GM12874 (cell line): Measurements from ENCODE around the gene COIL.

ENCODE experiments used
- CTCF ChIP-seq: IDR thresholded peaks from 2 replicates; pipeline ENCODE4 v1.5.1; 2011; ENCODE audit warnings: low read depth, mild to moderate bottlenecking, control low read depth, low read length, moderate library complexity; ENCODE audit not compliant: insufficient read depth

The COIL gene

GRCh38 chr17:57001541-57001940 is 40.7 kb upstream of the COIL start:
- no peak for TF ChIP-seq CTCF

- no peak for TF ChIP-seq CTCF
Observed at GRCh38 chr17:56997313-56997712, 36.5 kb upstream of the COIL start.

GRCh38 chr17:56995766-56996165 is 34.9 kb upstream of the COIL start:
- no peak for TF ChIP-seq CTCF

GRCh38 chr17:56994009-56994792 is 33.4 kb upstream of the COIL start:
- no peak for TF ChIP-seq CTCF

GRCh38 chr17:56992364-56992763 is 31.5 kb upstream of the COIL start:
- TF ChIP-seq CTCF, result no peak

GRCh38 chr17:56988901-56989572 is 28.2 kb upstream of the COIL start:
- TF ChIP-seq CTCF, result no peak

GRCh38 chr17:56987283-56987834 is 26.5 kb upstream of the COIL start:
- TF ChIP-seq CTCF, result no peak
